ENCODE data around the gene ZNRF4.

ZNRF4 gene

DNA sequence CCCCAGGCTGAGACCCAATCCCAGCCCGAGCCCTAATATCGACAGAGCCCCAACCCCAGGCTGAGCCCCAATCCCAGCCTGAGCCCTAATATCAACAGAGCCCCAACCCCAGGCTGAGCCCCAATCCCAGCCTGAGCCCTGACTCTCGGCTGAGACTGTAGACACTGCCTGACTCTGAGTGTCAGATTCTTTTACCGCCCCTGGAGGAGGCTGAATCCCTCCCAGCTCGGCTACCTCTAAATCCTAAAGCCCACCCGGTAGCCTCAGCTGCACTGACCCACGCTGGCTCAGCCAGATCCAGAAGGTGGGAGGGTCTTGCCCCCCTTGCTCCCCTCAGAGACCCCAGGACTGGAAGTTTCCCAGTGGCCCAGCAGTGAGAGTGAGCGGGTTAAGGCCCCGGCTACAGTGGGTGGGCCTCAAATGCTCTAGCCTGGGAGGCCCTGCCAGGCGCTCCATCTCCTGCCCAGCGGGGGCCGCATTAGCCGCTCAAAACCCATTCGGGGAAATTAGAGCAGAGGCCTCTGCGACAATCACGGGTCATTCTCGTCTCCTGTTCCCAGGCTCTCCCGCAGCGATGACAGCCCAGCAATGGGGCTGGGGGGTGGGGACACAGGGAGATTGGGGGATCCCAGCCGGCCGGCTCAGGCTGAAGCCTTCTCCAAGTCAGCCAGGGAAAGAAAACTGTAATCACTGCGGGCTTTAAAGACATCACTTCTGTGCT lies 43.8 kb downstream of the ZNRF4 start:
- peak in 42 of 56 donors; percentile 2 to 77 (median 42) for DNase-seq

DNA sequence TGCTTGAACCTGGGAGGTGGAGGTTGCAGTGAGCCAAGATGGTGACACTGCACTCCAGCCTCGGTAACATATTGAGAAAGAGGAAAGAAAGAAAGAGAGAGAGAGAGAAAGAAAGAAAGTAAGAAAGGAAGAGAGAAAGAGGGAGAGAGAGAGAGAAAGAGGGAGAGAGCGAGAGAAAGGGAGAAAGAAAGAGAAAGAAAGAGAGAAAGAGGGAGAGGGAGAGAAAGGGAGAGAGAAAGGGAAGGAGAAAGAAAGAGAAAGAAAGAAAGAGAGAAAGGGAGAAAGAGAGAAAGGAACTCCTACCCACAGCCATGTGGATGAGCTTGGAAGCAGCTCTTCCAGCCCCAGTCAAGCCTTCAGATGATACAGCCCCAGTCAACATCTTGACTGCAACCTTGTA lies 46.7 kb downstream of the ZNRF4 start:
- no peak for DNase-seq

DNA sequence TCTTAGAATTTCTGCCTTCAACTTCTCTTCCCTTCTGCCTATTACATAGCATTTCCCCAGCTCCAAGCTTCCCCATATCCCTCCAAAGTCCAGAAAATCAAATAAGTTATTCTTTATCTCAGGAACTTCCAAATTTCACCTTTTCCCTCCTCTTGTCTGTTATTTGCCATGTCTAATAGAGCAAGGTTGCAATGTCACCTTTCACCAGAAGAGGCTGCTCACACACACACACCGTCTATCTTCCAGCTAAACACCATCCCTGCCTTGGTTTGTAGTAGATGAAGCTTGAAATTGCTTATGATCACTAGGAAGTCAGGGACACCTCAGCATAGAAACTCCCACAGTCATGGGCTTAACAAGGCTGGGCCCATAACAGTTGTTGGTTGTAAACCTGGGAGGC lies 48.4 kb downstream of the ZNRF4 start:
- DNase-seq, result no peak

DNA sequence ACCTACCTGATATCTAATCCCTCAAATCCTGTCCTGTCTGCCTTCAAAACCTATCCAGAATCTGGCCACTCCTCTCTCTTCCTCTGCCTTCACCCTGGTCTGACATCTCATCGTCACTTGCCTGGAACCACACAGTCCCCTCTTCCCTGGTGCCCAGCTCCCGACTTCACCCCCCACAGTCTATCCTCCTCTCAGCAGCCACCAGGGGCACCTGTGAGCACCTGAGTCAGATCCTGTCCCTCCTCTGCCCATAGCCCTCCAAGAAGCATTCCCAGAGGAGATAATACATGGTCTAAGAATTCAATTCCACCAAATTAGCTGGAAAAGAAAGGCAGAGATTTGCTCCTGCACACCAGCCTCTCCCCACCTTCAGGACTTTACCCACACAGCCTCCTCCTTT lies 48.9 kb downstream of the ZNRF4 start:
- no peak for DNase-seq

Measured in amygdala (tissue), 56 donors.